Skeletal muscle tissue (tissue), 4 donors: Measurements from ENCODE around the gene COL23A1. TPM values are rescaled to one million over a fixed set of nuclear protein-coding genes. Genes with fewer than 3 reads are reported as not detected.
"Not testable (repeated sequence)": the region's sequence is repeated elsewhere in the genome, so short reads cannot be mapped to it uniquely, and the experiment has no call there.

Experiments used
- H3K27ac ChIP-seq: one replicate; pipeline ENCODE4 v1.7.0; 2013; ENCODE audit warnings: mild to moderate bottlenecking, low read depth, low read length, inconsistent platforms
- H3K27me3 ChIP-seq, 3 donors: one replicate each; pipeline ENCODE4 v1.7.0; 2013; ENCODE audit warnings: low read length in 3 of 3; ENCODE audit not compliant: control insufficient read depth in 3 of 3, insufficient read depth in 3 of 3
- H3K36me3 ChIP-seq, 3 donors: one replicate each; pipeline ENCODE4 v1.7.0; 2013; ENCODE audit warnings: low read length in 3 of 3; ENCODE audit not compliant: control insufficient read depth in 3 of 3, insufficient read depth in 3 of 3
- H3K4me1 ChIP-seq, 3 donors: one replicate each; pipeline ENCODE4 v1.7.0; 2013; ENCODE audit warnings: low read length in 3 of 3, mild to moderate bottlenecking in 3 of 3; ENCODE audit not compliant: control insufficient read depth in 3 of 3, insufficient read depth in 3 of 3
- H3K4me3 ChIP-seq, 3 donors: one replicate each; pipeline ENCODE4 v1.7.0; 2013; ENCODE audit warnings: low read length in 3 of 3
- H3K9ac ChIP-seq, 3 donors: one replicate each; pipeline ENCODE4 v1.7.0; 2013; ENCODE audit warnings: low read length in 3 of 3, mild to moderate bottlenecking in 3 of 3, moderate library complexity in 2 of 3, low read depth in 1 of 3
- H3K9me3 ChIP-seq, 3 donors: one replicate each; pipeline ENCODE4 v1.7.0; 2013; ENCODE audit warnings: low read length in 3 of 3; ENCODE audit not compliant: control insufficient read depth in 3 of 3
- total RNA-seq: library from RNA; depleted of rRNA; stranded (reverse); fragments of >200 nt; gene quantifications from one replicate; pipeline ENCODE4 v1.2.3, GENCODE V29; 2014
- donor health status: Osteomylitis.

Gene COL23A1
- total RNA-seq, 1 donor from 2014 or later: 0.52 TPM

DNA sequence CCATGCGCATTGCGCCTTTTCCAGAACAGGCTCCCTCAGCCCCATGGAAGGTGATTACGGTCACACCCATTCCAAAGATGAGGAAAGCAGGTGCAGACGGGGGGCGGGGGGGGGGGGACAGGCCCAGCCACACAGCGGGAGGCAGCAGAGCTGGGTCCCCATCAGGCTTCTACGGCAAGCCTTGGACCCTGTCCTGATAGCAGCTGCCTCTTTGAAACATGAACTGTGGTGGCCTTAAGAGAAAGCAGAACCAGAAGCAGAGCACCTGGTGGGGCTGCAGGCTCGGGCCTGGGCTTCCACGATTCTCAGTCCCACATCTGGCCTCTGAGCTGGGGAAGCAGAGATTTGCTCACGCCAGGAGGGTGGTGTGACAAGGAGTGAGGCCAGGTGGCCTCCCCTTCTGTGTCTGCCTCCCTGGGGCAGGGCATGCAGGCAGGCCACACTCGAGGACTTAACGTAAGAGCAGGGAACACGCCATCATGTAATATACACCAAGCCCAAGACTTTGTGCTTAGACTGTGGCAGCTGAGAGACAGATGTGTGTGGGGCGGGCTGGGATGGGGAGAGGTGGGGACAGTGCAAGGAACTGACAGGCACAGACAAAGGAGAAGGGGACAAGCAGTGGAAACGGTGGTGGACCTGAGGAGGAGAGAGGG, 343.4 kb downstream of the COL23A1 start:
- Histone ChIP-seq H3K36me3 (no peaks in the 10 kb centered on the region), H3K4me3 (no peak overlapping the region), H3K27me3 (peaks cover 0 to 18% (median 16%) of the 10 kb centered on the region in 3 donors), H3K4me1 (peaks cover 0 to 9% (median 0%) of the 10 kb centered on the region in 3 donors), H3K9me3 (no peaks in the 10 kb centered on the region), H3K9ac (no peak overlapping the region), H3K27ac (no peak overlapping the region)

GRCh38 chr5:178245389-178245788, 344.8 kb downstream of the COL23A1 start:
- Histone ChIP-seq H3K9ac (no peak overlapping the region), H3K36me3 (no peaks in the 10 kb centered on the region), H3K4me1 (peaks cover 5 to 23% (median 13%) of the 10 kb centered on the region in 3 donors), H3K4me3 (no peak overlapping the region), H3K27me3 (peaks cover 0 to 18% (median 16%) of the 10 kb centered on the region in 3 donors), H3K27ac (no peak overlapping the region), H3K9me3 (no peaks in the 10 kb centered on the region)

DNA sequence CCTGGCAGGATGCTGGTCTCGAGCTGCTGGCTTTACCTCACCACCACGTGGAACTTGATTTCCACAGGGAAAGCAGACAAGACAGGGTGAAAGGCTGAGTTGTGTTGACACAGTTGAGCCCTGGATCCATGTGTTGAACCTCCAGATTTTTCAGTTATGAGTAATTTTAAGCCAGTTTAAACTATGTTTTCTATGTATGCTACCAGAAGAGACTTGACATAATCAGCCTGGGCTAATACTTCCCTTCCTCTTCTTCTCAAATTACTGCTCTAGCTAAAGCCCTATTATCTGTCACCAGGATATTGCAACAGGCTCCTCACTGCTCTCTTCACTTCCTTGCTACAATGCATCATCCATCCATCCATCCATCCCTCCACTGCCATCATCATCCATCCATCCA, 345.6 kb downstream of the COL23A1 start:
- H3K27ac ChIP-seq: no peak overlapping the region
- no peaks in the 10 kb centered on the region for H3K9me3 ChIP-seq
- peaks cover 13 to 30% (median 20%) of the 10 kb centered on the region in 3 donors for H3K4me1 ChIP-seq
- no peaks in the 10 kb centered on the region for H3K36me3 ChIP-seq
- no peak overlapping the region for H3K9ac ChIP-seq
- no peak overlapping the region for H3K4me3 ChIP-seq
- peaks cover 0 to 18% (median 16%) of the 10 kb centered on the region in 3 donors for H3K27me3 ChIP-seq

- H3K9me3 ChIP-seq: no peaks in the 10 kb centered on the region
- H3K27ac ChIP-seq: no peak overlapping the region
- peaks cover 29 to 50% (median 34%) of the 10 kb centered on the region in 3 donors for H3K4me1 ChIP-seq
- peaks cover 0 to 13% (median 11%) of the 10 kb centered on the region in 3 donors for H3K27me3 ChIP-seq
- H3K9ac ChIP-seq: no peak overlapping the region
- no peak overlapping the region for H3K4me3 ChIP-seq
- H3K36me3 ChIP-seq: no peaks in the 10 kb centered on the region
Measured at GRCh38 chr5:178242416-178242815, 347.8 kb downstream of the COL23A1 start.

DNA sequence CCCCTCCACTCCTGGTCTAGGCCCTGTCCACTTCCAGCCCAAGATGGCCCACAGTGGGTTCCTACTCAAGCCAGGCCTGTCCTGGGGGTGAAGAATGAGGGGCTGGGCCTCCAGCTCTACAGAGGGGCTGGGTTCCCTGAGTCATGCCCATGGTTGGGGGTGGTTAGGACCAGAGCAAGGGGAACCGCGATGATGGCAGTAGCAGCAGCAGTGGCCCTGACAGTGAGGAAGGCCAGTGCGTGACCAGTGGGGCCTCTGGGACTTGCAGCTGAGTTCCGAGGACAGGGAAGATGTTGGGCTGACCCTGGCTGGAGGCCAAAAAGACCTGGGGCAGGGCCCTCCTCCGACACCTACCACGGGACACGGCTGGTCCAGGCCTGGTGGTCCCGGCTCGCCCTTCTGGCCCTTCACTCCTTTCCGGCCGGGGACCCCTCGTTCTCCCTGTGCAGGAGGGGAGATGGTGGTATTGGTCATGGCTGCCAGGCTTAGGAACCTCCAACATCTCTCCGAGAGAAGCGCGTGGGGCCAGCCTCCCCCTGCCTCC, 348.4 kb downstream of the COL23A1 start:
- H3K36me3 ChIP-seq: no peaks in the 10 kb centered on the region
- peaks cover 36 to 57% (median 41%) of the 10 kb centered on the region in 3 donors for H3K4me1 ChIP-seq
- no peaks in the 10 kb centered on the region for H3K9me3 ChIP-seq
- no peak overlapping the region for H3K4me3 ChIP-seq
- peaks cover 0 to 8% (median 6%) of the 10 kb centered on the region in 3 donors for H3K27me3 ChIP-seq
- H3K27ac ChIP-seq: no peak overlapping the region
- peak overlapping the region in 1 of 3 donors; percentile 8 for H3K9ac ChIP-seq

- Histone ChIP-seq H3K4me1 (peaks cover 41 to 62% (median 46%) of the 10 kb centered on the region in 3 donors), H3K9ac (peak overlapping the region in 1 of 3 donors; percentile 8), H3K4me3 (no peak overlapping the region), H3K27ac (no peak overlapping the region), H3K36me3 (no peaks in the 10 kb centered on the region), H3K27me3 (peaks cover 0 to 2% (median under 1%) of the 10 kb centered on the region in 3 donors), H3K9me3 (no peaks in the 10 kb centered on the region)
Measured at GRCh38 chr5:178241231-178241663, 348.9 kb downstream of the COL23A1 start.

DNA sequence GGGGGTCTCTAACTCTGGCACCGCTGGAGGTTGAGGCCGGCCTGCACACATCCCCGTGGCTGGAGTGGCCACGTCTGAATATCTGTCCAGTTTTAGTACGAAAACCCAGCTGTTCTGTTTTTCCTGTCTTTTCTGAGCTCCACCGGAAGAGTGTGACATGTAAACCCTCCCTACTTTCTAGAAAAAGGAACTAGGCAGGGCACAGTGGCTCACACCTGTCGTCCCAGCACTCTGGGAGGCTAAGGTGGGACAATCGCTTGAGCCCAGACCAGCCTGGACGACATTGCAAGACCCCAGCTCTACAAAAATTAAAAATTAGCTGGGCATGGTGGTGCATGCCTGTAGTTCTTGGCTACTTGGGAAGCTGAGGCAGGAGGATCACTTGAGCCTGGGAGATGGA, 349.4 kb downstream of the COL23A1 start:
- Histone ChIP-seq H3K4me1 (peaks cover 44 to 67% (median 47%) of the 10 kb centered on the region in 3 donors), H3K27ac (peak overlapping the region; percentile 92), H3K36me3 (no peaks in the 10 kb centered on the region), H3K27me3 (no peaks in the 10 kb centered on the region), H3K9ac (no peak overlapping the region), H3K9me3 (no peaks in the 10 kb centered on the region), H3K4me3 (no peak overlapping the region)

GRCh38 chr5:178240341-178240741, 349.9 kb downstream of the COL23A1 start:
- Histone ChIP-seq H3K4me1 (peaks cover 47 to 71% (median 50%) of the 10 kb centered on the region in 3 donors), H3K4me3 (peak overlapping the region in 1 of 3 donors; percentile 22), H3K9ac (peak overlapping the region; percentile 62 to 74 (median 70)), H3K36me3 (no peaks in the 10 kb centered on the region), H3K9me3 (no peaks in the 10 kb centered on the region), H3K27me3 (no peaks in the 10 kb centered on the region), H3K27ac (peak overlapping the region; percentile 92)

DNA sequence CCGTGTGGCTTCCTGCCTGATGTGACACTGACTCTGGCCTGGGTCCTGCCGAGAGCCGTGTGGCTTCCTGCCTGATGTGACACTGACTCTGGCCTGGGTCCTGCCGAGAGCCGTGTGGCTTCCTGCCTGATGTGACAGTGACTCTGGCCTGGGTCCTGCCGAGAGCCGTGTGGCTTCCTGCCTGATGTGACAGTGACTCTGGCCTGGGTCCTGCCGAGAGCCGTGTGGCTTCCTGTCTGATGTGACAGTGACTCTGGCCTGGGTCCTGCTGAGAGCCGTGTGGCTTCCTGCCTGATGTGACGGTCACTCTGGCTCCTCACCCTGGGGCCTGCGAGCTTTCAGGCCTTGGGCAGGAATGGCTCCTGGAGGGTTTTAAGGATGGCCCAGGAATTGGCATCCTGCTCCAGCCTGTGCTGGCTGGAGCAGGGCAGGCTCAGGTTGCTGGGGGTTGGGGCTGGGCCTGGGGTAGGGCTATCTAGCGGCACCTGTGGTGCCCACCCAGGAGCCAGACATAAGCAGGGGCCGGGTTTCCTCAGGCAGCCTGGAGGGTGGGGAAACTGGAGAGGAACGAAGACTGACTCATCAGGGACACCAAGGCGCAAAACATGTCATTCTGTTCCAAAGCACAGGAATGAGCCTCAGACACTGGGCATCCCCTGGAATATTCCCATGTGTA, 350.4 kb downstream of the COL23A1 start:
- Histone ChIP-seq H3K4me1 (peaks cover 52 to 73% (median 52%) of the 10 kb centered on the region in 3 donors), H3K9ac (peak overlapping the region; percentile 62 to 74 (median 70)), H3K27ac (peak overlapping the region; percentile 92), H3K4me3 (peak overlapping the region; percentile 22 to 32 (median 23))
- not testable (repeated sequence) for H3K27me3 ChIP-seq, H3K9me3 ChIP-seq, H3K36me3 ChIP-seq
